LNCaP clone FGC (cell line): Measurements from ENCODE around the gene UTP4.
A peak's percentile ranks its signal among the peaks of the same experiment; 100 is the strongest.
"Not testable (repeated sequence)": the region's sequence is repeated elsewhere in the genome, so short reads cannot be mapped to it uniquely, and the experiment has no call there.

Experiments used
- DNase-seq: peaks from one replicate; pipeline ENCODE4 v3.0.0-alpha.2; 2011; ENCODE audit warnings: low read depth
- H3K4me3 ChIP-seq: 2 replicates; pipeline ENCODE4 v1.5.1; 2011; ENCODE audit warnings: mild to moderate bottlenecking, low read depth, low read length, control low read depth
- CTCF ChIP-seq: IDR thresholded peaks from 2 replicates; pipeline ENCODE4 v1.5.1; 2012; ENCODE audit warnings: mild to moderate bottlenecking; ENCODE audit not compliant: control insufficient read depth, insufficient read depth; ENCODE audit errors: extremely low read depth

Gene UTP4

GRCh38 chr16:69120096-69120664 lies 12.3 kb upstream of the UTP4 start:
- no peak overlapping the region for H3K4me3 ChIP-seq
- TF ChIP-seq CTCF = no peak
- DNase-seq = no peak

GRCh38 chr16:69123910-69124309 lies 8.5 kb upstream of the UTP4 start:
- peak; percentile 53 for TF ChIP-seq CTCF
- DNase-seq = no peak
- no peak overlapping the region for H3K4me3 ChIP-seq

- not testable (repeated sequence) for H3K4me3 ChIP-seq, DNase-seq
These were observed 8.0 kb upstream of the UTP4 start for GRCh38 chr16:69124406-69124805.

- H3K4me3 ChIP-seq, DNase-seq: not testable (repeated sequence)
These were observed 7.5 kb upstream of the UTP4 start for GRCh38 chr16:69124961-69125360.

- H3K4me3 ChIP-seq = no peak overlapping the region
- no peak for TF ChIP-seq CTCF
- DNase-seq = no peak
These were observed 6.2 kb upstream of the UTP4 start for GRCh38 chr16:69126221-69126620.

GRCh38 chr16:69126801-69127200 lies 5.6 kb upstream of the UTP4 start:
- DNase-seq, H3K4me3 ChIP-seq: not testable (repeated sequence)

- DNase-seq = no peak
- H3K4me3 ChIP-seq = no peak overlapping the region
- no peak for TF ChIP-seq CTCF
These were observed 4.4 kb upstream of the UTP4 start for GRCh38 chr16:69127966-69128510.

- H3K4me3 ChIP-seq = no peak overlapping the region
- DNase-seq = no peak
- no peak for TF ChIP-seq CTCF
These were observed 2.0 kb upstream of the UTP4 start for GRCh38 chr16:69130461-69130860.
